ENCODE data around the gene TSPOAP1.
"Not testable (repeated sequence)": the region's sequence is repeated elsewhere in the genome, so short reads cannot be mapped to it uniquely, and the experiment has no call there.

TSPOAP1 gene

DNA sequence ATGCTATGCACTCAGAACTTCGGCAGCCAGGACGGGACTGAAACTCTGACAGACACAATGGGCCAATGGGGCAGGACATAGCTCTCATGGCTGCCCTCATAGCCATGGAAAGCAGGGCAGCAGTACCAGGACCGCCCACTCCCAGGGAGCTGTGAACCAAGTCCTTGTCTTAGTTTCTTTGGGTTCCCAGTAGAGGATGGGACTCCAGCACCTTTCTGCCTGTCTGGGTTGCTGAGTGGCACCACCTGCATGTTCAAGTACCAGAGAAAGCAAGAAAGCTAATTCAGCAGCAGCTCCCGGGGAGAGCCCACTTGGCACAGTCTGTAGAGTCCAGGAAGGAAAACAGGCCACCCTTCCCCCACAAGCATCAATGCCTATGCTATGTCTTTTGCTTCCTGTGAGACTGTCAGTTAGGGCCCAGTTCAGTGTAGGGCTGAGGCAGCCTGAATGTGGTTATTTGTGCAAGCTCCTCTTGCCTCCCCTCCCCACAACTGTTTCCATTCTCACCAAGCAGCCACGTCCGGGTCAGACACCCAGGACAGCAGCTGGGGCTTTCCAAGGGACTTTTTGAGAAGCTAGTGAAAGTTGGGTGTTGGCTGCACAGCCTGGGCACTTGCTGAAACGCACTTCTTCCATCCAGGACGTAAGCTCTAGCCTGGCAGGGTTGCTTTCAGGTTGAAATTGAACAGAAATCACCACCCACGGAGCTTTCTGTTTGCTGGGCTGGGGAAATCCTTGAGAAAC is 15.6 kb upstream of the TSPOAP1 start:
- peak; percentile 48 for DNase-seq (ENCODE audit: low read depth)
- TF ChIP-seq, protein P1, sequence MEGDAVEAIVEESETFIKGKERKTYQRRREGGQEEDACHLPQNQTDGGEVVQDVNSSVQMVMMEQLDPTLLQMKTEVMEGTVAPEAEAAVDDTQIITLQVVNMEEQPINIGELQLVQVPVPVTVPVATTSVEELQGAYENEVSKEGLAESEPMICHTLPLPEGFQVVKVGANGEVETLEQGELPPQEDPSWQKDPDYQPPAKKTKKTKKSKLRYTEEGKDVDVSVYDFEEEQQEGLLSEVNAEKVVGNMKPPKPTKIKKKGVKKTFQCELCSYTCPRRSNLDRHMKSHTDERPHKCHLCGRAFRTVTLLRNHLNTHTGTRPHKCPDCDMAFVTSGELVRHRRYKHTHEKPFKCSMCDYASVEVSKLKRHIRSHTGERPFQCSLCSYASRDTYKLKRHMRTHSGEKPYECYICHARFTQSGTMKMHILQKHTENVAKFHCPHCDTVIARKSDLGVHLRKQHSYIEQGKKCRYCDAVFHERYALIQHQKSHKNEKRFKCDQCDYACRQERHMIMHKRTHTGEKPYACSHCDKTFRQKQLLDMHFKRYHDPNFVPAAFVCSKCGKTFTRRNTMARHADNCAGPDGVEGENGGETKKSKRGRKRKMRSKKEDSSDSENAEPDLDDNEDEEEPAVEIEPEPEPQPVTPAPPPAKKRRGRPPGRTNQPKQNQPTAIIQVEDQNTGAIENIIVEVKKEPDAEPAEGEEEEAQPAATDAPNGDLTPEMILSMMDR (conservative IDR thresholded peaks at IDR 0.05; ENCODE audit: low read depth, low read length), result no peak
- H3K4me3 ChIP-seq (ENCODE audit: low read depth, low read length), result no peak overlapping the region

DNA sequence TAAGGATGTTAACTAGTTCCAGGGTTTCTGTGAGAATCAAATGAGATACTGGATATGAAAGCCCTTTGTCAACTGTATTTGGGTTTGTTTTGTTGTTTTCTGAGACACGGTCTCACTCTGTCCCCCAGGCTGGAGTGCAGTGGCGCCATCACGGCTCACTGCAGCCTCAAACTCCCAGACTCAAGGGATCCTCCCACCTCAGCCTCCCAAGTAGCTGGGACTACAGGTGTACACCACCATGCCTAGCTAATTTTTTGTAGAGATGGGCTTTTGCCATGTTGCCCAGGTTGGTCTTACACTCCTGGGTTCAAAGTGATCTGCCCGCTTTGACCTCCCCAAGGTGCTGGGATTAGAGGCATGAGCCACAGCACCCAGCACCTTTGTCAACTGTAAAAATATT is 14.5 kb upstream of the TSPOAP1 start:
- H3K4me3 ChIP-seq (ENCODE audit: low read depth, low read length), result no peak overlapping the region

DNA sequence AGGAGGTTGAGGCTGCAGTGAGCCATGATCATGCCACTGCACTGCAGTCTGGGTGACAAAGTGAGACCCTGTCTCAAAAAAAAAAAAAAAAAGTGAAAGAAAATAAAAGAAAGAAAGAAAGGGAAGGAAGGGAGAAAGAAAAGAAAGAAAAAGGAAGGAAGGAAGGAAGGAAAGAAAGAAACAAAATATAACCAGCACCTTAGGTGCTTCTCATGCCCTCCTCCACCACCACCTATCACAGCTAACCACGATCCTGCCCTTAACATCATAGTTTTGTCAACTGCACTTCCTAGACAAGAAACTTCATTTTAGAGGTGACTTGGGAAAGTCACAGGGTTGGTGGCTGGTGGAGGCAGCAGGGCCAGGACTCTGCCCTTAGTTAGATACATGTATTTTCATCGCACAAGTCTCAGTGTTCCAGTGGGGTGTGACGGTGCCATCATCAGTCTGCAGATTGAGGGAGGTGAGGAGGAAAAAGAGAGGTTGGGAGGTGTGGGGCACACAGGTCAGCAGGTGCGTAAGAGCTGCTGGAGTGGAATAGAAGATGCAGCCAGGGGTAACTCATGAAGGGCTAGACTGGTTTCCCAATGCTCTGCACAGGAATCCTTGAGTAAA is 13.4 kb upstream of the TSPOAP1 start:
- TF ChIP-seq, protein P1 (conservative IDR thresholded peaks at IDR 0.05; ENCODE audit: low read depth, low read length), result no peak
- H3K4me3 ChIP-seq (ENCODE audit: low read depth, low read length), result no peak overlapping the region
- DNase-seq (ENCODE audit: low read depth), result no peak

More for the DNA sequence above, 14.5 kb upstream of the TSPOAP1 start:
- TF ChIP-seq, protein P1 (conservative IDR thresholded peaks at IDR 0.05; ENCODE audit: low read depth, low read length), result no peak
- no peak for DNase-seq (ENCODE audit: low read depth)

DNA sequence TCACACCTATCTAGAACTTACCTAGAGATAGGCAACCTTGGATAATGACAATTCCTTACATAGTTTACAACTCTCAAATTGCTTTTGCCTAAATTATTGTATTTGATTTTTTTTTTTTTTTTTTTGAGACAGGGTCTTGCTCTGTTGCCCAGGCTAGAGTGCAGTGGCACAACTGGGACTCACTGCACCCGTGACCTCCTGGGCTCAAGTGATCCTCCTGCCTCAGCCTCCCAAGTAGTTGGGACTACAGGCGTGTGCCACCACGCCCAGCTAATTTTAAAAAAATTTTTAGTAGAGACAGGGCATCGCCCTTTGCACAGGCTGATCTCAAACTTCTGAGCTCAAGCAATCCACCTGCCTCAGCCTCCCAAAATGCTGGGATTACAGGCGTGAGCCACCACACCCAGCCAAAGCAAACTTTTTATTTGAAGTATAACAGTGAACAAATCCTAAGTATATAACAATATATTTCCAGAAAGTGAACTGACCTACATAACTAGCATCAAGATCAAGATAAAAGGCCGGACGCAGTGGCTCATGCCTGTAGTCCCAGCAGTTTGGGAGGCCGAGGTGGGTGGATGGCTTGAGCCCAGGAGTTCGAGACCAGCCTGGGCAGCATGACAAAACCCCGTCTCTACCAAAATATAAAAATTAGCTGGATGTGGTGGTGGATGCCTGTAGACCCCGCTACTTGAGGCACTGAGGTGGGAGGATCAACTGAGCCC is 12.7 kb upstream of the TSPOAP1 start:
- not testable (repeated sequence) for H3K4me3 ChIP-seq (ENCODE audit: low read depth, low read length); DNase-seq (ENCODE audit: low read depth)

DNA sequence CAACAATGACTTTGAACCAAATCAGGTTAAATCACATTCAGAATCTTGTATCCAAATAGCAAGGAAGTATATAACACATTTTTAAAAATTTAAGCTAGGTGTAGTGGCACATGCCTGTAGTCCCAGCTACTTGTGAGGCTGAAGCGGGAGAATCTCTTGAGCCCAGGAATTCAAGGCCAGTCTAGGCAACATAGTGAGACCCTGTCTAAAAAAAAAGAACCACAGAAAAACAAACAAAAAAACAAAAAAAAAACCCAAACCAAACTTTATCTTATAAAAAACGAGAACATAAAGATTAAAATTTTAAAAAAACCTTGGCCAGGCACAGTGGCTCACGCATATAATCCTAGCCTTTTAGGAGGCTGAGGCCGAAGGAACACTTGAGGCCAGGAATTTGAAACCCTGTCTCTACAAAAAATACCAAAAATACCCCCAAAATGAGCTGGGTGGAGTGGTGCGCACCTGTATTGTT is 11.8 kb upstream of the TSPOAP1 start:
- TF ChIP-seq, protein P1 (conservative IDR thresholded peaks at IDR 0.05; ENCODE audit: low read depth, low read length), result no peak
- no peak for DNase-seq (ENCODE audit: low read depth)
- H3K4me3 ChIP-seq (ENCODE audit: low read depth, low read length), result no peak overlapping the region

DNA sequence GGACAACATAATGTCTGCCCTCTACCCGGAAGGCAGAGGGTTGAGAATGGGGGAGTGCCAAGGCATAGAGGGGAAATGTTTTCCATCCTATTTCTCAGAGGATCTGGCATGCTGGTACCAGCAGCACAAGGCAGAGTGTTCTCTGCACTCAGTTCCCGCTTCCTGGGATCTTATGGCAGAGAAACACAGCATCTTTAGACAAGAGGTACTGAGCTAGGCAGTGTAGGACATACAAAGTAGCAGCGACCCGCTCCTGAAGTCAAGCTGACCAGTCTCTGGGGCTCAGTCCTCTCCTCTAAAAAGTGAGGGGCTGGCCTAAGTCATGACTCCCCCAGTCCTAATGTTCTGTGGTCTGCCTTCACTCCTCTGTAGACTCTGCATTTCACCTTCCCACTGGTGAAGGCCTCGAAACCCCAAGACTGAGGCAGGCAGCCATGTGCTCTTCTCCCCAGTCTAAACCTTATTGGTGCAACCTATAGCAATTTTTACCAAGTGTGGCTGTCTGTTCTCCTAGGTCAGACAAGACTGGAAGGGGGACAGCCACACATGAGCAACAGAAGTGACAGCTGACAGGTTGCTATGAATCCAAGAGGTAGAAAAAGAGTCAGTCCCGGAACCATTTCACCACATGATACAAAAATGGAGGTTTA is 11.3 kb upstream of the TSPOAP1 start:
- no peak for DNase-seq (ENCODE audit: low read depth)
- H3K4me3 ChIP-seq (ENCODE audit: low read depth, low read length), result no peak overlapping the region

More for the DNA sequence above, 11.3 kb upstream of the TSPOAP1 start:
- TF ChIP-seq, protein P1 (conservative IDR thresholded peaks at IDR 0.05; ENCODE audit: low read depth, low read length), result no peak
